GM12878 (cell line): ENCODE measurements around the gene ECM2. TPM values are rescaled to one million over a fixed set of nuclear protein-coding genes. Genes with fewer than 3 reads are reported as not detected.
"Not testable (repeated sequence)": the region's sequence is repeated elsewhere in the genome, so short reads cannot be mapped to it uniquely, and the experiment has no call there.

Source experiments
- ATAC-seq: fragments of 200-7000 bp; cut with Tn5 transposase; 3 replicates; pipeline ENCODE4 v1.9.1; 2020; ENCODE audit warnings: mild to moderate bottlenecking, moderate library complexity
- BruUV-seq: library from RNA; stranded (reverse); fragments of 400-500 nt; replicated peaks from 2 replicates; lab custom pipeline; 2021; lab: Mats Ljungman, UMichigan
- CTCF ChIA-PET: fragments of 300-600 bp; sonication (Branson Sonifier 250); formaldehyde crosslinking; extraction: SDS; loops from one replicate; lab custom pipeline; 2021; ENCODE audit warnings: inconsistent platforms; lab: Yijun Ruan, JAX
- POLR2A ChIA-PET: fragments of 350-600 bp; formaldehyde crosslinking; extraction: SDS; loops from one replicate; lab custom pipeline; 2021; ENCODE audit warnings: inconsistent platforms; lab: Charles Lee
- RAD21 ChIA-PET: fragments of 300-600 bp; sonication (Branson Sonifier 250); formaldehyde crosslinking; loops from one replicate; lab custom pipeline; 2023; ENCODE audit warnings: antibody characterized with exemption; ENCODE audit not compliant: unreplicated experiment; lab: Charles Lee
- SMC1A ChIA-PET: fragments of 300-600 bp; sonication (Branson Sonifier 250); formaldehyde crosslinking; loops from one replicate; lab custom pipeline; 2023; ENCODE audit not compliant: unreplicated experiment, uncharacterized antibody; lab: Charles Lee
- DNase-seq: peaks from one replicate; pipeline ENCODE4 v3.0.0-alpha.2; 2011; ENCODE audit warnings: low read depth, low spot score
- FAIRE-seq: peaks from 3 replicates; lab custom pipeline; 2011; peaks lifted over from hg19 to GRCh38; lab: Jason Lieb, UNC
- H2AFZ ChIP-seq: 2 replicates; pipeline ENCODE4 v1.6.0; 2011; ENCODE audit warnings: low read depth, low read length, control low read depth; ENCODE audit not compliant: control insufficient read depth
- H3K27ac ChIP-seq: 2 replicates; pipeline ENCODE4 v1.5.1; 2011; ENCODE audit warnings: control low read depth; ENCODE audit not compliant: control insufficient read depth, insufficient read depth
- H3K27me3 ChIP-seq, 2 experiments: replicated peaks in 1 of 2; 2 replicates each; pipeline versions ENCODE4 v1.6.0 to v1.6.1; 2011; ENCODE audit warnings: low read length in 1 of 2; ENCODE audit not compliant: control insufficient read depth in 2 of 2, insufficient read depth in 2 of 2
- H3K36me3 ChIP-seq, 2 experiments: 2 replicates each; pipeline ENCODE4 v1.5.1; 2011; ENCODE audit warnings: low read length in 1 of 2; ENCODE audit not compliant: control insufficient read depth in 2 of 2, insufficient read depth in 2 of 2
- H3K4me1 ChIP-seq: 2 replicates; pipeline ENCODE4 v1.6.1; 2011; ENCODE audit warnings: mild to moderate bottlenecking, low read length, moderate library complexity, mixed read lengths; ENCODE audit not compliant: control insufficient read depth, insufficient read depth
- H3K4me2 ChIP-seq: 2 replicates; pipeline ENCODE4 v1.6.0; 2011; ENCODE audit warnings: control low read depth; ENCODE audit not compliant: control insufficient read depth, insufficient read depth
- H3K4me3 ChIP-seq: fragments of 200-600 bp; sonication (generic); 2 replicates; pipeline ENCODE4 v1.5.1; 2016
- H3K79me2 ChIP-seq: 2 replicates; pipeline ENCODE4 v1.6.0; 2011; ENCODE audit warnings: low read length; ENCODE audit not compliant: control insufficient read depth, insufficient read depth
- H3K9ac ChIP-seq: 2 replicates; pipeline ENCODE4 v1.8.0; 2011; ENCODE audit warnings: low read length, control low read depth, mixed read lengths; ENCODE audit not compliant: control insufficient read depth, insufficient read depth
- H3K9me3 ChIP-seq: replicated peaks from 3 replicates; pipeline ENCODE4 v1.5.1; 2011; ENCODE audit warnings: mild to moderate bottlenecking, low read length; ENCODE audit not compliant: control insufficient read depth, insufficient read depth
- H4K20me1 ChIP-seq: 2 replicates; pipeline ENCODE4 v1.6.0; 2011; ENCODE audit not compliant: control insufficient read depth, insufficient read depth
- BCL3 ChIP-seq: IDR thresholded peaks from 2 replicates; pipeline ENCODE4 v1.6.1; 2011; ENCODE audit warnings: borderline replicate concordance, low read depth, mild to moderate bottlenecking, moderate library complexity, low read length; ENCODE audit not compliant: insufficient read depth, poor library complexity, severe bottlenecking
- BCLAF1 ChIP-seq: fragments of 450-650 bp; IDR thresholded peaks from 2 replicates; pipeline ENCODE4 v1.6.1; 2017; ENCODE audit warnings: antibody characterized with exemption, mild to moderate bottlenecking, moderate library complexity
- BRCA1 ChIP-seq: IDR thresholded peaks from 2 replicates; pipeline ENCODE4 v1.6.1; 2011; ENCODE audit warnings: low read depth, low read length, improper control_type of control experiment
- ETV6 ChIP-seq, 2 experiments: fragments of 450-650 bp in 1 of 2; IDR thresholded peaks in 1 of 2; conservative IDR thresholded peaks in 1 of 2; 2 replicates each; pipeline ENCODE4 v1.6.1; 2014; ENCODE audit warnings: antibody characterized with exemption in 1 of 2, borderline replicate concordance in 1 of 2, low read depth in 1 of 2, mild to moderate bottlenecking in 1 of 2, moderate library complexity in 1 of 2
- LARP7 ChIP-seq: fragments of 450-650 bp; IDR thresholded peaks from 2 replicates; pipeline ENCODE4 v1.6.1; 2017; ENCODE audit warnings: mild to moderate bottlenecking
- NFXL1 ChIP-seq: fragments of 450-650 bp; IDR thresholded peaks from 2 replicates; pipeline ENCODE4 v1.6.1; 2017; ENCODE audit warnings: antibody characterized with exemption, mild to moderate bottlenecking, borderline replicate concordance
- RBBP5 ChIP-seq: fragments of 200-600 bp; sonication (generic); conservative IDR thresholded peaks from 2 replicates; pipeline ENCODE4 v1.6.1; 2016
- RELA ChIP-seq: fragments of 450-650 bp; IDR thresholded peaks from 2 replicates; pipeline ENCODE4 v1.8.0; 2014; ENCODE audit warnings: borderline replicate concordance; ENCODE audit not compliant: partially characterized antibody
- TCF12 ChIP-seq: IDR thresholded peaks from 2 replicates; pipeline ENCODE4 v1.6.1; 2011; ENCODE audit warnings: low read depth, mild to moderate bottlenecking, low read length
- USF1 ChIP-seq: IDR thresholded peaks from 2 replicates; pipeline ENCODE4 v1.6.1; 2011; ENCODE audit warnings: borderline replicate concordance, low read depth, mild to moderate bottlenecking, moderate library complexity, mixed read lengths, low read length; ENCODE audit not compliant: insufficient read depth; ENCODE audit errors: extremely low read length
- WRNIP1 ChIP-seq: IDR thresholded peaks from 2 replicates; pipeline ENCODE4 v1.6.1; 2011; ENCODE audit warnings: low read depth, low read length, improper control_type of control experiment, borderline replicate concordance
- ZNF622 ChIP-seq: fragments of 450-650 bp; IDR thresholded peaks from 2 replicates; pipeline ENCODE4 v1.6.1; 2017; ENCODE audit warnings: mild to moderate bottlenecking, inconsistent platforms
- WGBS: methylation state at CpG from one replicate; pipeline ENCODE4 v1.1.6; 2016; ENCODE audit warnings: low lambda C conversion rate; ENCODE audit not compliant: insufficient replicate concordance, insufficient coverage; ENCODE audit errors: missing lambda C conversion rate; 5-methylcytosine and 5-hydroxymethylcytosine counted together
- in situ Hi-C: fragments of 300-500 bp; cut with MboI; formaldehyde crosslinking; loops from 9 replicates; pipeline ENCODE4 v1.14.3; 2018; ENCODE audit warnings: mixed read lengths
- intact Hi-C: fragments of 100-400 bp; cut with micrococcal nuclease; formaldehyde crosslinking; loops from one replicate; pipeline ENCODE4 v1.14.2; 2022; ENCODE audit not compliant: unreplicated experiment
- polyA plus RNA-seq, 11 experiments: library from polyadenylated mRNA; depleted of rRNA in 4 of 11; unstranded in 6 of 11; stranded (reverse) in 5 of 11; fragments of >200 nt; fragmentation: Nextera tagmentation in 4 of 11; fragmentation: Illumina TruSeq in 1 of 11; extraction: Ambion mirVana in 4 of 11; extraction: Trizol in 1 of 11; gene quantifications; 1 replicate in 1 of 11; 2 replicates in 10 of 11; pipeline versions ENCODE4 v1.2.1 to v1.2.3, GENCODE V29; 2011 to 2016; ENCODE audit warnings: inconsistent platforms in 2 of 11, missing spikeins in 2 of 11, low read depth in 1 of 11
- total RNA-seq, 4 experiments: library from RNA; depleted of rRNA in 3 of 4; stranded (reverse); fragments of >200 nt in 3 of 4; fragmentation: Illumina TruSeq in 1 of 4; extraction: Trizol in 1 of 4; gene quantifications; 2 replicates each; pipeline versions ENCODE4 v1.2.1 to v1.2.3, GENCODE V29; 2013 to 2021

Gene ECM2
- total and polyA plus RNA-seq, 10 of the 15 experiments (the other 5 are each of a cell fraction or from before 2014, with no cell fraction given) = 0.03 to 0.67 (median 0.09) TPM; not detected in 2

GRCh38 chr9:92571871-92572270 lies 36.1 kb upstream of the ECM2 start:
- BruUV-seq, H3K9ac ChIP-seq, H3K79me2 ChIP-seq, RAD21 ChIA-PET, H3K9me3 ChIP-seq, H3K4me1 ChIP-seq, H4K20me1 ChIP-seq, H3K27me3 ChIP-seq, intact Hi-C loops, ATAC-seq, H3K36me3 ChIP-seq, H3K4me2 ChIP-seq, FAIRE-seq, H3K27ac ChIP-seq, CTCF ChIA-PET, H2AFZ ChIP-seq, SMC1A ChIA-PET, in situ Hi-C loops, H3K4me3 ChIP-seq, DNase-seq: not testable (repeated sequence)
- 100% methylated on average over 2 of the region's 2 CpGs for WGBS
- POLR2A ChIA-PET = interaction anchor here (0.6 to 0.7 kb wide), 2 partner anchors 47 to 858 kb away, joined by 3 read pairs; no protein-coding TSS in a partner anchor

GRCh38 chr9:92564982-92565381 lies 29.2 kb upstream of the ECM2 start:
- Histone ChIP-seq H2AFZ (no peak overlapping the region), H3K4me2 (no peak overlapping the region), H3K27ac (no peak overlapping the region), H3K36me3 (no peaks in the 10 kb centered on the region), H3K79me2 (no peaks in the 10 kb centered on the region), H3K9me3 (no peaks in the 10 kb centered on the region; the same call in 2 of the 3 replicates), H3K9ac (no peak overlapping the region), H4K20me1 (no peaks in the 10 kb centered on the region), H3K27me3 (no peaks in the 10 kb centered on the region), H3K4me1 (no peaks in the 10 kb centered on the region), H3K4me3 (no peak overlapping the region)
- WGBS = 87% methylated on average over 2 of the region's 2 CpGs
- ChIA-PET CTCF (no interaction called here), POLR2A (no interaction called here), RAD21 (no interaction called here), SMC1A (no interaction called here)
- DNase-seq = no peak
- FAIRE-seq = no peak
- in situ Hi-C loops = no loop called here
- no peak for ATAC-seq
- no TSS peak for BruUV-seq
- intact Hi-C loops = no loop called here
- TF ChIP-seq RELA (no peak), RBBP5 (no peak), TCF12 (no peak), ZNF622 (no peak), ETV6 (conservative IDR thresholded peaks at IDR 0.05 in 1 of 2, IDR thresholded peaks at IDR 0.05 in 1 of 2; ENCODE audit: borderline replicate concordance in 1 of 2, low read depth in 1 of 2) (no peak), USF1 (no peak), BCLAF1 (no peak), BCL3 (no peak), WRNIP1 (no peak), NFXL1 (no peak), BRCA1 (no peak), LARP7 (no peak)
